Neuronal stem cell (in vitro differentiated cells): ENCODE measurements around the gene TMEM203. TPM values are rescaled to one million over a fixed set of nuclear protein-coding genes. Genes with fewer than 3 reads are reported as not detected.

Experiments
- DNase-seq: peaks from one replicate; pipeline ENCODE4 v3.0.0-alpha.2; 2013; ENCODE audit warnings: low spot score
- H2AFZ ChIP-seq: one replicate; pipeline ENCODE4 v1.6.1; 2013; ENCODE audit warnings: mild to moderate bottlenecking, low read length, inconsistent platforms
- H2AK5ac ChIP-seq: 2 replicates; pipeline ENCODE4 v1.6.1; 2013; ENCODE audit warnings: low read depth, mild to moderate bottlenecking, inconsistent platforms, low read length, moderate library complexity, mixed read lengths
- H2BK120ac ChIP-seq: 2 replicates; pipeline ENCODE4 v1.6.1; 2013; ENCODE audit warnings: low read depth, mild to moderate bottlenecking, inconsistent platforms, low read length, moderate library complexity, mixed read lengths
- H2BK12ac ChIP-seq: one replicate; pipeline ENCODE4 v1.6.1; 2013; ENCODE audit warnings: low read length, inconsistent platforms
- H2BK15ac ChIP-seq: 2 replicates; pipeline ENCODE4 v1.6.1; 2013; ENCODE audit warnings: mild to moderate bottlenecking, low read length, inconsistent platforms, mixed read lengths
- H2BK5ac ChIP-seq: one replicate; pipeline ENCODE4 v1.6.1; 2013; ENCODE audit warnings: inconsistent platforms, mild to moderate bottlenecking, low read length, moderate library complexity
- H3K14ac ChIP-seq: one replicate; pipeline ENCODE4 v1.6.1; 2013; ENCODE audit warnings: low read length, inconsistent platforms
- H3K18ac ChIP-seq: 2 replicates; pipeline ENCODE4 v1.6.1; 2013; ENCODE audit warnings: low read length, inconsistent platforms
- H3K23ac ChIP-seq: 2 replicates; pipeline ENCODE4 v1.6.1; 2013; ENCODE audit warnings: low read depth, mild to moderate bottlenecking, mixed read lengths, low read length, inconsistent platforms; ENCODE audit not compliant: poor library complexity
- H3K27ac ChIP-seq: replicated peaks from 3 replicates; pipeline ENCODE4 v1.5.1; 2013; ENCODE audit warnings: low read length, inconsistent platforms
- H3K27me3 ChIP-seq, 3 experiments: 2 replicates each; pipeline ENCODE4 v1.6.1; 2013; ENCODE audit warnings: low read length in 3 of 3, mild to moderate bottlenecking in 2 of 3, inconsistent platforms in 1 of 3, low read depth in 1 of 3, mixed read lengths in 1 of 3, moderate library complexity in 1 of 3; ENCODE audit not compliant: control insufficient read depth in 3 of 3, insufficient read depth in 3 of 3
- H3K36me3 ChIP-seq, 2 donors: replicated peaks in 1 of 2; 2 replicates each; pipeline ENCODE4 v1.6.1; 2013; ENCODE audit warnings: low read length in 2 of 2; ENCODE audit not compliant: control insufficient read depth in 2 of 2, insufficient read depth in 2 of 2
- H3K4ac ChIP-seq: 2 replicates; pipeline ENCODE4 v1.6.1; 2013; ENCODE audit warnings: inconsistent platforms, mild to moderate bottlenecking, low read length, moderate library complexity
- H3K4me1 ChIP-seq, 2 donors: 1 replicate in 1 of 2; 2 replicates in 1 of 2; pipeline ENCODE4 v1.6.1; 2013; ENCODE audit warnings: low read length in 2 of 2, low read depth in 1 of 2; ENCODE audit not compliant: control insufficient read depth in 2 of 2, insufficient read depth in 1 of 2
- H3K4me2 ChIP-seq: one replicate; pipeline ENCODE4 v1.6.1; 2013; ENCODE audit warnings: mild to moderate bottlenecking, low read length, inconsistent platforms; ENCODE audit not compliant: insufficient read depth, poor library complexity, severe bottlenecking
- H3K4me3 ChIP-seq, 2 donors: 2 replicates each; pipeline ENCODE4 v1.5.1; 2013; ENCODE audit warnings: low read length in 2 of 2, mild to moderate bottlenecking in 2 of 2, inconsistent platforms in 1 of 2, moderate library complexity in 1 of 2
- H3K79me1 ChIP-seq: one replicate; pipeline ENCODE4 v1.6.1; 2013; ENCODE audit warnings: low read depth, mild to moderate bottlenecking, inconsistent platforms, low read length, moderate library complexity
- H3K9ac ChIP-seq: one replicate; pipeline ENCODE4 v1.6.1; 2013; ENCODE audit warnings: mild to moderate bottlenecking, low read depth, low read length, inconsistent platforms; ENCODE audit not compliant: poor library complexity
- H3K9me3 ChIP-seq, 2 donors: replicated peaks in 1 of 2; 2 replicates each; pipeline versions ENCODE3 to v1.6.1; 2013; ENCODE audit warnings: low read length in 2 of 2, mild to moderate bottlenecking in 2 of 2, inconsistent platforms in 1 of 2, low read depth in 1 of 2, mixed read lengths in 1 of 2, moderate library complexity in 1 of 2; ENCODE audit not compliant: control insufficient read depth in 2 of 2, insufficient read depth in 1 of 2
- H4K8ac ChIP-seq: one replicate; pipeline ENCODE4 v1.6.1; 2013; ENCODE audit warnings: low read depth, mild to moderate bottlenecking, inconsistent platforms, low read length, moderate library complexity
- H4K91ac ChIP-seq: one replicate; pipeline ENCODE4 v1.6.1; 2013; ENCODE audit warnings: low read length, low read depth, mild to moderate bottlenecking, inconsistent platforms; ENCODE audit not compliant: poor library complexity
- WGBS, 2 donors: extraction: QIAGEN DNeasy Blood & Tissue Kit; methylation state at CpG; one replicate each; pipeline ENCODE4 v1.1.7; 2013; ENCODE audit warnings: missing lambda C conversion rate in 2 of 2, mixed read lengths in 1 of 2; ENCODE audit not compliant: insufficient read length in 2 of 2, insufficient replicate concordance in 1 of 2; ENCODE audit errors: extremely low coverage in 2 of 2; 5-methylcytosine and 5-hydroxymethylcytosine counted together
- small RNA-seq: library from polyadenylated mRNA; stranded (forward); fragments of <200 nt; extraction: miRNeasy Mini kit (QIAGEN cat#:217004); gene quantifications from one replicate; pipeline ENCODE3, GENCODE V24; 2013; ENCODE audit not compliant: insufficient read depth

TMEM203 gene

GRCh38 chr9:137156567-137157375, 48.7 kb downstream of the TMEM203 start:
- no peak overlapping the region for H2BK15ac ChIP-seq
- H3K14ac ChIP-seq: no peak overlapping the region
- peak overlapping the region; percentile 98 for H3K23ac ChIP-seq
- peak; percentile 42 for DNase-seq
- no peak overlapping the region for H2BK5ac ChIP-seq
- H3K4ac ChIP-seq: no peak overlapping the region
- peak overlapping the region in 1 of 2 donors; percentile 71 for H3K4me3 ChIP-seq
- H3K18ac ChIP-seq: peak overlapping the region; percentile 80
- H3K79me1 ChIP-seq: peaks cover 3% of the 10 kb centered on the region
- no peak overlapping the region for H3K27ac ChIP-seq
- H3K4me1 ChIP-seq: peaks cover 6 to 8% of the 10 kb centered on the region in 2 donors
- no peak overlapping the region for H4K91ac ChIP-seq
- peak overlapping the region; percentile 51 for H2AFZ ChIP-seq
- peak overlapping the region; percentile 60 for H3K9ac ChIP-seq
- no peak overlapping the region for H4K8ac ChIP-seq
- peak overlapping the region; percentile 61 for H2AK5ac ChIP-seq
- WGBS, 2 donors: no CpG with 5 or more reads among the region's 65 CpGs
- H3K4me2 ChIP-seq: peak overlapping the region; percentile 57
- H2BK12ac ChIP-seq: peak overlapping the region; percentile 41
- H3K36me3 ChIP-seq: peaks cover 0 to 2% of the 10 kb centered on the region in 2 donors
- H3K9me3 ChIP-seq: peaks cover 0 to 18% of the 10 kb centered on the region in 2 donors
- H2BK120ac ChIP-seq: no peak overlapping the region
- H3K27me3 ChIP-seq: peaks cover 17 to 67% (median 65%) of the 10 kb centered on the region in 3 experiments

Small RNA genes within 50 kb of the gene (small RNA-seq; reads per million reads assigned to genes)
- gene MIR3621: not detected
